ENCODE measurements around the gene TPSB2.

The TPSB2 gene

DNA sequence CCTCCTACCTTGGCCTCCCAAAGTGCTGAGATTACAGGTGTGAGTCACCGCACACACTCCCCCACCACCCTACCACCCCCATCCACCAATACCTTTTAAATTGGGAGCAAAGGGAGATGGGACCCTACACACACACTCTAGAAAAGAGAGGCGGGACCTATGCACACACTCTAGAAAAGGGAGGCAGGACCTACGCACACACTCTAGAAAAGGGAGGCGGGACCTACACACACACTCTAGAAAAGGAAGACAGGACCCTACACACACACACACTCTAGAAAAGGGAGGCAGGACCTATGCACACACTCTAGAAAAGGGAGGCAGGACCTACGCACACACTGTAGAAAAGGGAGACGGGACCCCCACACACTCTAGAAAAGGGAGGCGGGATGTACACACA, 44.8 kb upstream of the TPSB2 start:
- TF ChIP-seq, protein P1, sequence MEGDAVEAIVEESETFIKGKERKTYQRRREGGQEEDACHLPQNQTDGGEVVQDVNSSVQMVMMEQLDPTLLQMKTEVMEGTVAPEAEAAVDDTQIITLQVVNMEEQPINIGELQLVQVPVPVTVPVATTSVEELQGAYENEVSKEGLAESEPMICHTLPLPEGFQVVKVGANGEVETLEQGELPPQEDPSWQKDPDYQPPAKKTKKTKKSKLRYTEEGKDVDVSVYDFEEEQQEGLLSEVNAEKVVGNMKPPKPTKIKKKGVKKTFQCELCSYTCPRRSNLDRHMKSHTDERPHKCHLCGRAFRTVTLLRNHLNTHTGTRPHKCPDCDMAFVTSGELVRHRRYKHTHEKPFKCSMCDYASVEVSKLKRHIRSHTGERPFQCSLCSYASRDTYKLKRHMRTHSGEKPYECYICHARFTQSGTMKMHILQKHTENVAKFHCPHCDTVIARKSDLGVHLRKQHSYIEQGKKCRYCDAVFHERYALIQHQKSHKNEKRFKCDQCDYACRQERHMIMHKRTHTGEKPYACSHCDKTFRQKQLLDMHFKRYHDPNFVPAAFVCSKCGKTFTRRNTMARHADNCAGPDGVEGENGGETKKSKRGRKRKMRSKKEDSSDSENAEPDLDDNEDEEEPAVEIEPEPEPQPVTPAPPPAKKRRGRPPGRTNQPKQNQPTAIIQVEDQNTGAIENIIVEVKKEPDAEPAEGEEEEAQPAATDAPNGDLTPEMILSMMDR (IDR thresholded peaks at IDR 0.05): no peak

DNA sequence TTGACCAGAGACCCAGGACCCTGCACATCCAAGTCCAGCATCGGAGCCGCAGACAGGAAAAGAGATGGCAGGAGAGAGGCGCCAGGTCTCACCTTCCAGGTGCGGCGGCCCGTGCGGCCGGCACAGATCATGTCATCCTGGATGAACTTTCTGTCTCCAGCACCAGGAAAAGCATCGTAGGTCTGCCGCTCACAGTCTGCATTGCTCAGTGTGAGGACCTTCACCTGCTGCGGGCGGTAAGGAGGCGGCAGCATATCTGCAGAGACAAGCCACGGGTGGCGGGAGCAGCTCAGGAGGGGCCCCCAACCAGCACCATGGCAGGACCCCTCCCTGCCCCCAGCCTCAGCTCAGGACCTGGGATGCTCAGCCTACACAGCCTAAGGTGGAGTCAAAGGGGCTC, 43.8 kb upstream of the TPSB2 start:
- TF ChIP-seq, protein P1 (IDR thresholded peaks at IDR 0.05): no peak

DNA sequence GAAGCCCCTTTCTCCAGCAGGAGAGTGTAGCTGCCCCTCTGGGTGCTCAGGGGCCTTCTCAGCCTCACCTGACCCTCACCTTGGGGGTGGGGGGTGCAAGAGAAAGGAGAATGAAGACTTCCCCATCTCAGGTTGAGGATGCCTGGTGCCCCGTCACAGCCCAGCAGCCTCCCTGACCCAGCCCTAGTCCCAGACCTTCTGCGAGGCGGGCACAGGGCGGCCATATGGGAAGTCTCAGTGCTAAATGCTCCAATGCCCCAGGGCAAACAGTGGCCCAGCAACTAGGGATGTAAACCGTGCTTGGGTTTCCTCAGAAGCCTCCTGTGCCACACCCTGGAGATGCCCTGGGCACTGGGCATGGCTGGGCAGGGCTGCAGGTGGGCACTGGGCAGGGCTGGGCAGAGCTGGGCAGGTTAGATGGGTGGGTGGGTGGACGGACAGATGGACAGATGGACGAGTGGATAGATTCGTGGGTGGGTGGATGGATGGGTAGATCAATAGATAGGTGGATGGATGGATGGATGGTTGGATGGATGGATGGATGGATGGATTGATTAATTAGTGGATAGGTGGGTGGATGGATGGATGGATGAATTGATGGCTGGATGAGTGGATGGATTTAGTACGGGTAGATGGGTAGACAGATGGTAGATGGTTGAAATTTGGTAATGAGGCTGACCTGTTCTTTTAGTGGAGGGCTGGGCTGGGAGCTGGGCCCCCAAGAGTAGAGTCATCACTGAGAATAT, 42.6 kb upstream of the TPSB2 start:
- TF ChIP-seq, protein P1 (IDR thresholded peaks at IDR 0.05): no peak

DNA sequence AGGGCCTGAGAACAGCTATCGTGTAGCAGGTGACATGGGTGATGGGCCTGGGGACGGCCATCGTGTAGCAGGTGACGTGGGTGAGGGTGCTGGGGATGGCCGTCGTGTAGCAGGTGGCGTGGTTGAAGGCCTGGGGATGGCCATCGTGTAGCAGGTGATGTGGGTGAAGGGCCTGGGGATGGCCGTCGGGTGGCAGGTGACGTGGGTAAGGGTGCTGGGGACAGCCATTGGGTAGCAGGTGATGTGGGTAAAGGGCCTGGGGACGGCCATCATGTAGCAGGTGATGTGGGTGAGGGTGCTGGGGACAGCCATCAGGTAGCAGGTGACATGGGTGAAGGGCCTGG, 41.4 kb upstream of the TPSB2 start:
- TF ChIP-seq, protein P1 (IDR thresholded peaks at IDR 0.05): no peak

DNA sequence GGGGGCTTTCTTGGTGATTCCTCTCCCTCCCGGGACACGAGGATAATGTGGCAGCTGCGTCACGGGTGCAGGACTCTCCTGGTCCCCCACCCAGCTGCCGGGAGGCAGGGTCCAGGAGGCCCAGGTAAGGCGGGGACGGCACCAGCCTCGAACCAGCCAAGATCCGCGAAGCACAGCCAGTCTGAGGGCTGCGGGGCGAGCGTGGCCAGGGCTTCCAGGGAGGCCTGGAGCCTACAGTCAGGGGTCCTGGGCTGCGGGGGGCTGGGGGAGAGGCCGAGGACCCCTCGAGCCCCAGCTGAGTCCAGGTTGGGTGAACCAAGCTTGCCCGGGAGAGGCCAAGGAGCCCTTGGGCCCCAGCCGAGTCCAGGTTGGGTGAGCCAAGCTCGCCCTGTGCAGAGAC, 35.8 kb upstream of the TPSB2 start:
- TF ChIP-seq, protein P1 (IDR thresholded peaks at IDR 0.05): no peak

DNA sequence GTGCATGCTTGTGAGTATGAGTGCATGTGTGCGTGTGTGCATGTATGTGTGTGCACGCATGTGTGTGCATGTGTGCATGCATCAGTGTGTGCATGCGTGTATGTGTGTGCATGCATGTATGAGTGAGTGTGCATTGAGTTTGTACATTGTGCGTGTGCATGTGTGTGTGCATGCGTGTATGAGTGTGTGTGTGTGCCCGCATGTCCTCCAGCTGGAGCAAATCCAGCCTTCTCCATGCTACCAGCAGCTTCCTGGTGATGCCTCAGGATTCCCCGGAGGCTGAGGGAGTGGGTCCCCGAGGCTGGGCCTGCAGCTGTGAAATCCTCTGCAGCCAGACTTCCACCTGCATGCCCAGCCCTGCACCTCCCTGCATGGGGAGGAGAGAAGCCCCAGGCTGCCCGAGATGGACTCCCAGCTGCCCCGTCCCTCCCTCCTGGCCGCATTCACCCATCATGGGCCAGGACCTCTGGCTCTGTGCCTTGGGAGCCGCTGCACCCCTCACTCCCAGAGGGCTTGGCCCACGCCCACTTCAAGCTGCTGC, 35.2 kb upstream of the TPSB2 start:
- TF ChIP-seq, protein P1 (IDR thresholded peaks at IDR 0.05): no peak

DNA sequence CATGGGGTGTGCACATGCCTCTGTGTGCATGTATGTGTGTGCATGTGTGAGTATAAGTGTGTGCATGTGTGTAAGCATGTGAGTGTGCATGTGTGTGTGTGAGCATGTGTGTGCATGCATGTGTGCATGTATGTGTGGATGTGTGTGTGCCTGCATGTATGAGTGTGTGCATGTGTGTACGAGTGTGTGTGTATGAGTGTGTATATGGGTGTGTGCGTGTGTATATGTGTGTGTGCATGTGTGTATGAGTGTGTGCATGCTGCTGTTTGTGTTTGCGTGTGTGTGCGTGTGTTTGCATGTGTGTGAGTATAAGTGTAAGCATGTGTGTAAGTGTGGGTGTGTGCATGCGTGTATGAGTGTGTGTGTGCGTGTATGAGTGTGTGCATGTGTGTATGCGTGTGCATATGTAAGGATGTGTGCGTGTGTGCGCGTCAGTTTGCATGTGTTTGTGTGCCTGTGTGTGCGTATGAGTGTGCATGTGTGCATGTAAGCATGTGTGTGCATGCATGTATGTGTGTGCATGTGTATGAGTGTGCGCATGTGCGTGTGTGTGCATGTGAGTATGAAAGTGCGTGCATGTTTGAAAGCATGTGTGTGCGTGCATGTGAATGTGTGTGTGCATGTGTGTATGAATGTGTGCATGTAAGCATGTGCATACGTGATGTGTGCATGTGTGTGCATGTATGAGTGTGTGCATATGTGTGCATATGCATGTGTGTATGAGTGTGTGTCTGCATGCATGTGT, 34.5 kb upstream of the TPSB2 start:
- TF ChIP-seq, protein P1 (IDR thresholded peaks at IDR 0.05): no peak
